Stomach (tissue), 4 donors: ENCODE data around the gene COIL.

Source experiments
- EP300 ChIP-seq: sonication (generic); formaldehyde crosslinking; IDR thresholded peaks from one replicate; pipeline ENCODE4 v1.6.1; 2017; ENCODE audit warnings: antibody characterized with exemption
- POLR2A ChIP-seq, 4 donors: fragments of 450-650 bp; IDR thresholded peaks; one replicate each; pipeline ENCODE4 v1.6.1; 2016; ENCODE audit warnings: antibody characterized with exemption in 4 of 4, control low read depth in 2 of 4, mild to moderate bottlenecking in 1 of 4, moderate library complexity in 1 of 4
- POLR2AphosphoS5 ChIP-seq, 3 donors: sonication (generic); formaldehyde crosslinking; IDR thresholded peaks; one replicate each; pipeline ENCODE4 v1.6.1; 2016; ENCODE audit warnings: antibody characterized with exemption in 3 of 3
- TF ChIP-seq, protein P1 (sequence below), 7 experiments: fragments of 450-650 bp in 4 of 7; fragments of 200-600 bp in 3 of 7; sonication (generic) in 3 of 7; IDR thresholded peaks; one replicate each; pipeline ENCODE4 v1.5.1; 2016 to 2019; ENCODE audit warnings: antibody characterized with exemption in 7 of 7, control low read depth in 2 of 7, mild to moderate bottlenecking in 1 of 7

DNA sequence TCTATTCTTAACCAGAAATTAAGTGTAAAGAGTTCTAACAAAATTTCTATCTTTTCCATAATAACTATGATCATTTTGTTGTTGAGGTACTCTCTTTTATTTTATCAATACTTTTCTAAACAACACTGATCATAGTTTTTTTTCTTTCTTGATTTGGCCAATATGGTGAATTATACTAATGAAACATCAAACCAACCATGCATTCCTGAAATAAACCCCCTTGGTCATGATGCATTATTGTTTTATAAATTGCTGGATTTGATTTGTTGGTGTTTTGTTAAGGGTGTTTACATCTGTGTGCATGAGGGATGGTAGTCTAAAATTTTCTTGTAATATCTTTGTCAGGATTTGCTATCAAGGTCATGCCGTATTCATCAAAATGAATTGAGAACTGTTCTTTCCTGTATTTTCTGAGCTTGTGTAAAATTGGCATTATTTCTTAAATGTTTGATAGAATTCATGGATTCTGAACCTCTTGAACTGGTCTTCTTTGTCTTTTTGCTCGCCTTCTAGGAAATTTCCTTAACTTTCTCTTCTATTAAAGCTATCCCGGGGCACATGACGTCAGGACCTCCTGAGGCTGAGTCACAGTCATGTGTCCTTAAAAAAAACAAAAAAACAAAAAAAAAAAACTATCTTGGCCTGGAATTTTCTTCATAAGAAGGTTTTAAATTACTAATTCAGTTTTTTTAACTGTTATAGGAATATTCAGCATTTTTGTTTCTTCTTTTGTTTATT is 43.1 kb downstream of the COIL start:
- no peak for TF ChIP-seq POLR2A (IDR thresholded peaks at IDR 0.05)
- TF ChIP-seq, protein P1, sequence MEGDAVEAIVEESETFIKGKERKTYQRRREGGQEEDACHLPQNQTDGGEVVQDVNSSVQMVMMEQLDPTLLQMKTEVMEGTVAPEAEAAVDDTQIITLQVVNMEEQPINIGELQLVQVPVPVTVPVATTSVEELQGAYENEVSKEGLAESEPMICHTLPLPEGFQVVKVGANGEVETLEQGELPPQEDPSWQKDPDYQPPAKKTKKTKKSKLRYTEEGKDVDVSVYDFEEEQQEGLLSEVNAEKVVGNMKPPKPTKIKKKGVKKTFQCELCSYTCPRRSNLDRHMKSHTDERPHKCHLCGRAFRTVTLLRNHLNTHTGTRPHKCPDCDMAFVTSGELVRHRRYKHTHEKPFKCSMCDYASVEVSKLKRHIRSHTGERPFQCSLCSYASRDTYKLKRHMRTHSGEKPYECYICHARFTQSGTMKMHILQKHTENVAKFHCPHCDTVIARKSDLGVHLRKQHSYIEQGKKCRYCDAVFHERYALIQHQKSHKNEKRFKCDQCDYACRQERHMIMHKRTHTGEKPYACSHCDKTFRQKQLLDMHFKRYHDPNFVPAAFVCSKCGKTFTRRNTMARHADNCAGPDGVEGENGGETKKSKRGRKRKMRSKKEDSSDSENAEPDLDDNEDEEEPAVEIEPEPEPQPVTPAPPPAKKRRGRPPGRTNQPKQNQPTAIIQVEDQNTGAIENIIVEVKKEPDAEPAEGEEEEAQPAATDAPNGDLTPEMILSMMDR (IDR thresholded peaks at IDR 0.05), result no peak
- no peak for TF ChIP-seq EP300
- no peak for TF ChIP-seq POLR2AphosphoS5 (IDR thresholded peaks at IDR 0.05)
